Stimulated activated CD8-positive, alpha-beta memory T cell treated with anti-CD3 and anti-CD28 coated beads, Interleukin-4, amount 100 ng/mL, for 1 hour (primary cell): ENCODE measurements around the gene C11orf21.
"Not testable (repeated sequence)": the region's sequence is repeated elsewhere in the genome, so short reads cannot be mapped to it uniquely, and the experiment has no call there.

Experiments used
- DNase-seq, 2 donors: peaks; one replicate each; pipeline ENCODE4 v3.0.0-alpha.2; 2020; ENCODE audit warnings: low read depth in 2 of 2, low spot score in 1 of 2

The C11orf21 gene

GRCh38 chr11:2298131-2298794 is 3.5 kb downstream of the C11orf21 start:
- no peak for DNase-seq

- no peak for DNase-seq
Observed at GRCh38 chr11:2297623-2298030, 4.1 kb downstream of the C11orf21 start.

DNA sequence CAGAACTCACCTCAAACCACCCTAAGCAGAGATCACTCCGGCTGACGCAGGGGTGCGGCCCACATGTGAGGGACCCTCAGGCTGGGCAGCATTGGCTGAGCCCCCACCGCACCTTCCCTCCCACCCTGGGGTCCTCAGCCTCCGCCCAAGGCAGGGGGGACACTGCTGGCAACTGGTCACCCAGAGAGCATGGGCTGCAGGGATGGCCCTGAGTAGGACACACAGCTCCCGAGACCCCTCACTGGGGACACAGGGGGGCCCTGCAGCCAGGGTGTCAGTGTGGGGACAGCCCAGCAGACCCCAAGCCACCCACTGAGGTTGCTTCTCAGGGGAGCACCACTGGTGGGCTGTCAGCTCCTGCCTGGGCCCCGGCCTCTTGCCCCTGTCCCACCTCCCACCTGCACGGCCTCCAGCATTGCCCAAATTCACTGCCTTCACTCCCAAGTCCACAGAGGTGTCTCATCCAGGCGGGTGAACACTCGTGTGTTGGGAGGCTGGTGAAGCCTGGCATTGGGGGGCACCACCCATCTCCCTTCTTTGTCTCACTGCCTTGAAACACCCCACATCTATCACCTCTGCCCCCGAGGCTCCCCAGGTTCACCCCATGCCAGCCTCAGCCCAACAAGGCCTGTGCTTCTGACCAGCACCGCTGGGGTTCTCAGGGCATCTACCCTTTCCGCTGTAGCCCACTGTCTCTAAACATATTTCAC is 4.7 kb downstream of the C11orf21 start:
- no peak for DNase-seq

DNA sequence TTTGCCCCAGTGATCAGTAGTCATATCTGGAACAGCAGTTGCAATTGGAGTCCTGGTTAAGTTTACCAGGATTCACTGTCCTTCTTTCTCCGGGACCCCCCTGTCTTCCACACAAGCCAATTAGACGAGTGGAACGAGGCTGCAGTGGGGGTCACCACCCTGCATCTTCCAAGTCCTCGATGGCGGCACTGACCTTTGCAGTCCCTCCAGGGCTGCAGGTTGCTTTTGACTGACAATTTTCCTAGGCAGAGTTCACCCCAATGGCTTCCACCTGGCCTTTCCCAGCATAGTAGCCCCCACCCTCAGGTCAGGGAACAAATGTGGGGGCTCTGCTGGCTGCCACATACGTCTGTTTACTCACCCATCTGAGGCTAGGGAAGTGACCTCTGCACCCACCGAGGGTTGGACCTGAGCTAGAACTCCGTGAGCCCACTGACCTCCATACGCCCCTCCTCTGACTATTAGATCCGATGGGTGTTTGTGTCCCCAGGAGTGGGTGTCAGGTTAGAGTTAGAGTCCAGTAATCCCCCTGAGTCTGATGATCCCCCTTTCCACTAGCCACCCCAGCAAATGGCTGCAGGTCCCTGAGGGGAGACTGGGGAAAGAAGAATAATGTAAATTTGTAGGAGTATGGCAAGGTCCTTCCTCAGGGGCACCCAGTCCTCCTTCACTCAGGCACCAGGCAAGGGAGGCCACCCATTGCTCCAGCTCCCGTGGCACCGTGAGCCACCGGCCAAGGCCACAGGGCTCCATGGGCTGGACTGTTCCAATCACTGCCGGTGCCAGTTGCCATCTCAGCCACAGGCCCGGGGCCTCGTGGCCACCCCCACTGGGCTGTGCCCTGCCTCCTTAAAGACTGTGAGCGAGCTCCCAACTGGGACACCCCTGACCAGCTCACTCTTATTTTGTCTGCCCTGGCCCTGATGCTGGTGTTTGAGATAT is 5.5 kb downstream of the C11orf21 start:
- no peak for DNase-seq

DNA sequence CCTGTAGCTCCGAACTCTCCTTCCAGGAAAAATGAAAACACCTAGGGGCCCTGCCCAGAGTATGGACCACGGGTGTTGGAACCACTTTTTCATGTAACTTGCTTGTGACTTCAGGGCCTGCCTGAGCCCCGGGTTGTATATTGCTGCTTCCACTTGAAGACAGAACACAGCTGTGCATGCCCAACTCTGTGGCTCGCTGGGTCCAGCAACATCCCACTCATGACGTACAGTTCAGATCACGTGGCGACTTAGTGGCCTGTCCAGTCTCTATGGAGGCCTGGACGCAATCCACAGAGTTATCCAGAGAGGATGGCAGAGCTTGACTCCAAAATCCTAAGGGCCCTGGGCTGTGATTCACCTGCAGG is 6.8 kb downstream of the C11orf21 start:
- no peak for DNase-seq

GRCh38 chr11:2293984-2294925 is 7.5 kb downstream of the C11orf21 start:
- DNase-seq = no peak

DNA sequence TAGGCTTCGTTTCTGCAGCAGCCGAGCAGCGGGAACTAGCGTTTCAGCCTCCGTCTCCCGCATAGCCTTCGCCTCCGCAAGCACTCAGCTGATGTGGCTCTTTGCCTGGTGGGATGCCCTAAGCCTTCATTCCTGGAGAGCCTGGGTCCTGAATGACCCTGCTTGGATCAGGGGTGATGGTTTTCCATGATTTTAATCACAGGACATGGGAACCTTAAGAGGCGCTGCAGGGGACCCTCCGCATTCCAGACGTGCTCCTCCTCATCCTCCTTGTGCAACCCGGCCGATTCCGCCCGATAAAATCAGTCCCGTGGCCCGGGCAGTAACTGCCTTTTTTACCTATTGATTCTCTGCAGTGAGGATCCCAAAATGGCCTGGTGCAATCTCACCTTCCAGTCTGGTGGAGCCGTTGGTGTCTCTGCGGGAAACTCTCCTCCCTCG is 8.2 kb downstream of the C11orf21 start:
- no peak for DNase-seq

GRCh38 chr11:2290351-2290841 is 11.3 kb downstream of the C11orf21 start:
- DNase-seq = no peak

- DNase-seq = no peak
Observed at GRCh38 chr11:2289859-2290258, 11.9 kb downstream of the C11orf21 start.

GRCh38 chr11:2289350-2289749 is 12.4 kb downstream of the C11orf21 start:
- no peak for DNase-seq

GRCh38 chr11:2287091-2287490 is 14.6 kb downstream of the C11orf21 start:
- no peak for DNase-seq

GRCh38 chr11:2286350-2286749 is 15.4 kb downstream of the C11orf21 start:
- DNase-seq = not testable (repeated sequence)

- no peak for DNase-seq
Observed at GRCh38 chr11:2280208-2280607, 21.5 kb downstream of the C11orf21 start.

DNA sequence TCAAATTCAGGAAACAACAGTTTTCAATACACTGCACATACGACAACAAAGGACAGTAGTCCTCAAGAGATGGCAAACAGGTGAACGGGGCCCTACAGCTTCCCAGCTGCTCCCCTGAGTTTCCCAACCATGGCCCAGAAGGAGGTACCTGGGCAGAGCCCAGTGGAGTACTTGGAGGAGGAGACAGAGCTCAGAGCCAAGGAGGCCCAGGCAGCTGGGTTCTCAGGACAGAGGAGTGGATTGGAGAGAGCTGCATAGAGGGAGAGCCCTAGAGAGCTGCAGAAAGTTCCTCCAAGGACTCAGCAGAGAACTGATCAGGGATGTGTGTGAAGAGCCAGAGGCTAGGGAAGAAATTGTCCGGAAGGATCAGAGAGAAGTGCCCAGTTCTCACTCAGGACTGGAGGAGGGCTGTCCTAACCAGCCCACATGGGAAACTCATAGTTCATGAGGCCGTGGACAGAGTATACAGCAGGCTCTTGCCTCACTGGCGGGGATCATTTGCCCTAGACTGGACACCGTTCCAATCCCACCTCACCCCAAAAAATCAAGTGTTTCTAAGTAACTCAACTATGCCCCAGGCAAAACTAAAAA is 23.7 kb downstream of the C11orf21 start:
- no peak for DNase-seq

DNA sequence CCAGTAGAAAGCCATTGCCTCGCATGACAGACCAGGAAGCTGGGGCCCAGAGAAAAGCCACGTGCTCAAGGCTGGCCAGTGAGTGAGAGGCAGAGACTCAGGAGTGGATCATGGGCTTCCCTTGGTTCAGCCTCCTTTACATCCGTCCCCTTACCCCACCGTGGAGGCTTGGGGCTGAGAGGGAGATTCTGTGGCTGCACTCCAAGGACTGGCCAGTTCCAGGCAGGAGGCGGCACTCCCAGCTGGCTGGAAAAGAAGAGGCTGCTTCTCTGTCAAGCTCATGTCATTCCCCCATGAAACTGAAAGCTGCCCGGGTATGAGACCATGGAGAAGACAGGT is 24.7 kb downstream of the C11orf21 start:
- no peak for DNase-seq

DNA sequence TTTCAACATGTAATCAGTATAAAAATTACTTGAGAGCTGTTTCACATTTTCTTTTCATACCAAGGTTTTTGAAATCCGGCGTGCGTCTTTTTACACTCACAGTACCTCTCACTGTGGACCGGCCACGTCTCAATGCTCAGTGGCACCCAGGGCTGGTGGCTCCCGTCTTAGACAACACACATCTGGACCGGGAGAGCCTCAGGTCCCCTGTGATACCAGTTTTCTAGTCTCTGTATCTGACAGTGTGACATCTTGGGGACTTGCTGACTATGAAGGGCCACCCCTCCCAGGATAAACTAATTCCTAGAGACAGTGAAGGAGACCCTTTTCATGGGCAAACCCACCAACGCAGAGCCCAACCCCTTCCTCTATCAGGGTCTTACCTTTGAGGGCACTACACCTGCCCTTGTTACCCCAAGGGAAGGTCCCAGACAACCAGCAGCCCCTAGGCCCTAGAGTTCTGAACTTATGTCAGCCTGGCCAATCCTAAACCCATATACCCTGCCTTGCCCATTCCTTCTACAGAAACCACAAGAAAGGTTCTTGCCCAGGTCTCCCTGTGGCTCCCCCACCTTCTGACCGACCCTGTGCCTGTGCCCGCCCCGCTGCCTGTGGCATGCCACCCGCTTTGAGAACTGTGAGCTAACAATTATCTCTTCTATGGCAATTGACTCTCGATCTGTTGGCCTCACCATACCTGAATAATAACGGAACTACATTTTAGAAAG is 25.3 kb downstream of the C11orf21 start:
- DNase-seq = no peak

DNA sequence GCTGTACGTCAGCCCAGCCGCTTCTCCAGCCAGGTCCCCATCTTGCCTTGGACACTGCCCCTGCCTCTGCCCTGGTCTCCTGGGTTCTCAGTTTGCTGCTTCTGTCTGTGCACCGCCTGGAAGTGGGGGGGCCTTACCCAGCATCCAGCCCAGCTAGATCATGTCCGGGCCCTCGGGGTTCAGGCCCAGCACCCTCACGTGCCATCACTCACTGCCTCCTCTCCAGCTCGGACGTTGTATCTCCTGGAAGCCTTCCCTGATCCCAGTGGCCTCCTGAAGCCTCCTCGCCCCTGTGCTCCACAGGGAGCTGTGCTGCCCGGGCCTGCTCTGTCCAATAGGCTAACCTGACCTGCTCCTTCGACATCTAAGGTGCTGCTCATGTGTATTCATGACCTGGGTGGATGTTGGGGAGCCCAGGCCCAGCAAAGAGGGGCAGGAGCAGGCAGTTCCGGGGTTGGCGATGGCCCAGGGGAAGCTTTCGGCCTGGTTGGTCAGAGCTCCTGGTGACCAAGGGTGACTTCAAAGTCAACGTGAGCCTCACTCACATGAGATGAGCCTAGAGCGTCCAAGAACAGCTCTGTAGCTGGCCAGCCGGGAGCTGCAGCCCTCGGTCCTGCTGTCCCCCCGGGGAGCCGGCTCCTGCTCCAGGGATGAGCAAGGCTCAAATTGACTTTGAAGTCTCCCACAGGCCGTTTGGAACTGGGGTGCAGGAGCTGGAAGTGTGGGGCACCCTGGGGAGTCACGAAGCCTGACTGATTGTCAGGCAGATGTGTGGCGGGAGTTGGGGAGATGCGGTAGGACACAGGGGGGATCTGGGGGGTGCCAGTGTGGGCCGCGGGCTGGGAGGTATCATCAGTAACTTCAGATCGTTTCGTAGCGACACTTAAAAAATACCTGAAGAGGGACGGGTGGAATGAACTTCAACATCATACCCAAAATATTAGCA is 26.1 kb downstream of the C11orf21 start:
- no peak for DNase-seq

DNA sequence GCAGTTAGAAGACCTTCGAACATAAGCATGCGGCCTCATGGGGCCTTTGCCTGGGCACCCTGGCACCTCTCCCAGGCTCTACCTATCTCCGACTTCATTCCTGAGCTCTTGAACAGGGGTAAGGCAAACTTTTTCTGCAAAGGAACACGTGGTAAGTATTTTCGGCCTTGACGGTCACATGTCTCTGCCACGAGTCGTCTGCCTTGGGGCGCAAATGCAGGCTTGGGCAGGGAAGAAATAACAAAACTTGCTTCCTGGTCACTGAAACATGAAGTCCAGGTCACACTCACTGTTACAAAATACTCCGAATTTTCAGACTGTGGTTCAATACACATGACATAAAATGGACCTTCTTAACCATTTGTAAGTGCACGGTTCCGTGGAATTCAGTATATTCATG is 27.9 kb downstream of the C11orf21 start:
- no peak for DNase-seq
